Osteoblast (primary cell): ENCODE data around the gene C16orf89. TPM values are rescaled to one million over a fixed set of nuclear protein-coding genes. Genes with fewer than 3 reads are reported as not detected.
A peak's percentile ranks its signal among the peaks of the same experiment; 100 is the strongest.

Experiments used
- DNase-seq: peaks from one replicate; pipeline ENCODE4 v3.0.0; 2011; ENCODE audit warnings: low spot score, mixed read lengths; ENCODE audit not compliant: insufficient read length; ENCODE audit errors: missing footprints
- H2AFZ ChIP-seq: 2 replicates; pipeline ENCODE4 v1.6.0; 2011; ENCODE audit warnings: mild to moderate bottlenecking, low read length
- H3K27ac ChIP-seq: 2 replicates; pipeline ENCODE4 v1.5.1; 2011; ENCODE audit warnings: mild to moderate bottlenecking, low read depth, low read length, moderate library complexity
- H3K27me3 ChIP-seq: 2 replicates; pipeline ENCODE4 v1.6.0; 2012; ENCODE audit warnings: mild to moderate bottlenecking, control low read depth, inconsistent platforms, low read length, moderate library complexity; ENCODE audit not compliant: insufficient read depth
- H3K36me3 ChIP-seq: 2 replicates; pipeline ENCODE4 v1.5.1; 2011; ENCODE audit warnings: mild to moderate bottlenecking, low read length, control low read depth, moderate library complexity; ENCODE audit not compliant: insufficient read depth
- H3K4me1 ChIP-seq: 2 replicates; pipeline ENCODE4 v1.5.1; 2011; ENCODE audit warnings: mild to moderate bottlenecking, low read length, control low read depth, moderate library complexity; ENCODE audit not compliant: insufficient read depth
- H3K4me2 ChIP-seq: 2 replicates; pipeline ENCODE4 v1.6.0; 2011; ENCODE audit warnings: mild to moderate bottlenecking, low read length; ENCODE audit not compliant: insufficient read depth
- H3K4me3 ChIP-seq: fragments of 200-600 bp; sonication (generic); 3 replicates; pipeline ENCODE4 v1.5.1; 2012; ENCODE audit warnings: mild to moderate bottlenecking, low read length, inconsistent platforms; ENCODE audit not compliant: insufficient read depth
- H3K79me2 ChIP-seq: 2 replicates; pipeline ENCODE4 v1.6.0; 2012; ENCODE audit warnings: mild to moderate bottlenecking, low read length, control low read depth, inconsistent platforms; ENCODE audit not compliant: insufficient read depth
- H3K9me3 ChIP-seq: 2 replicates; pipeline ENCODE4 v1.5.1; 2011; ENCODE audit warnings: low read depth, low read length, control low read depth
- H4K20me1 ChIP-seq: 2 replicates; pipeline ENCODE4 v1.6.0; 2012; ENCODE audit warnings: mild to moderate bottlenecking, low read length, control low read depth; ENCODE audit not compliant: insufficient read depth
- CTCF ChIP-seq: IDR thresholded peaks from 2 replicates; pipeline ENCODE4 v1.5.1; 2011; ENCODE audit warnings: mild to moderate bottlenecking, low read depth, low read length, moderate library complexity; ENCODE audit errors: extremely low read depth
- total RNA-seq: library from RNA; depleted of rRNA; stranded (reverse); fragments of >200 nt; gene quantifications from 2 replicates; pipeline ENCODE4 v1.2.3, GENCODE V29; 2012

C16orf89 gene
- total RNA-seq, 1 donor, result not detected

- Histone ChIP-seq H3K36me3 (no peaks in the 10 kb centered on the region), H3K9me3 (no peaks in the 10 kb centered on the region), H3K4me1 (peaks cover 26% of the 10 kb centered on the region), H2AFZ (peak overlapping the region; percentile 72), H4K20me1 (no peaks in the 10 kb centered on the region), H3K79me2 (no peaks in the 10 kb centered on the region), H3K27ac (no peak overlapping the region), H3K4me2 (peak overlapping the region; percentile 10), H3K27me3 (no peaks in the 10 kb centered on the region), H3K4me3 (no peak overlapping the region)
- peak; percentile 11 for TF ChIP-seq CTCF
- DNase-seq, result peak; percentile 86
These were observed 29.3 kb downstream of the C16orf89 start for GRCh38 chr16:5036228-5037156.

DNA sequence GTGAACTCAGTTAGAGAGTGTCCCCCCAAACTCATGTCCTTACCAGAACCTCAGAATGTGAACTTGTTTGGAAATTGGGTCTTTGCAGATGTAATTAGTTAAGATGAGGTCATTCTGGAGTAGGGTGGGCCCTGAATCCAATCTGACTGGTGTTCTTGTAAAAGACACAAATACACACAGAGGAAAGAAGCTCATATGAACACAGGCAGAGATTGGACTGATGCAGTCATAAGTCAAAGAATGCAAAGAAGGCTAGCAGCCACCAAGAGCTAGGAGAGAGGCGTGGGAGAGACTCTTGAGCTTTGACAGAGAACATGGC lies 29.9 kb downstream of the C16orf89 start:
- peaks cover 23% of the 10 kb centered on the region for H3K4me1 ChIP-seq
- H3K27me3 ChIP-seq, result no peaks in the 10 kb centered on the region
- H3K79me2 ChIP-seq, result no peaks in the 10 kb centered on the region
- H3K36me3 ChIP-seq, result no peaks in the 10 kb centered on the region
- no peak overlapping the region for H3K27ac ChIP-seq
- peak overlapping the region; percentile 10 for H3K4me2 ChIP-seq
- H3K9me3 ChIP-seq, result no peaks in the 10 kb centered on the region
- H3K4me3 ChIP-seq, result no peak overlapping the region
- DNase-seq, result no peak
- H4K20me1 ChIP-seq, result no peaks in the 10 kb centered on the region
- H2AFZ ChIP-seq, result peak overlapping the region; percentile 72
- no peak for TF ChIP-seq CTCF

DNA sequence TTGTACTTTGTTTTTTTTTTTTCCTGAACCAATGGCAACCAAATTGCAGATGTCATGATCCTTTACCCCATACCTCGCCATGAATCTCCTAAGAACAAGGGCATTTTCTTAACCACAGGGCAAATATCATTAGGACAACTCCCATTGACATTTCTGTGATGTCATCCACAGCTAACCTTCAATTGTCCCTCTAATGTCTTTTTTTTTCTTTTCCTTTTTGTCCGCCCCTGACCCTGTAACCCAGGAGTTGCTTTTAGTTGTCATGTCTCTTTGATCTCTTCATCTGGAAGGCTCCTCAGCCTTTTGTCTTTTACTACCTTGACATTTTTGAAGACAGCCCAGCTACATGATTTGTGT lies 31.6 kb downstream of the C16orf89 start:
- H3K27ac ChIP-seq, result peak overlapping the region; percentile 66
- no peaks in the 10 kb centered on the region for H3K9me3 ChIP-seq
- peak overlapping the region; percentile 100 for H3K4me2 ChIP-seq
- H3K27me3 ChIP-seq, result no peaks in the 10 kb centered on the region
- TF ChIP-seq CTCF, result no peak
- H3K4me3 ChIP-seq, result peak overlapping the region; percentile 96
- no peaks in the 10 kb centered on the region for H3K36me3 ChIP-seq
- H3K4me1 ChIP-seq, result peaks cover 23% of the 10 kb centered on the region
- DNase-seq, result no peak
- no peaks in the 10 kb centered on the region for H4K20me1 ChIP-seq
- H2AFZ ChIP-seq, result peak overlapping the region; percentile 99
- H3K79me2 ChIP-seq, result no peaks in the 10 kb centered on the region
